ENCODE results near the gene LUZP1.

- no peak for TF ChIP-seq CTCF (IDR thresholded peaks at IDR 0.05)
- TF ChIP-seq POLR2A (IDR thresholded peaks at IDR 0.05), result no peak
Measured at GRCh38 chr1:23114424-23115079, 54.1 kb downstream of the LUZP1 start.

Measured in adrenal gland (tissue), 5 donors.